NCI-H128 (cell line): ENCODE data around the gene C1R.
"Not testable (repeated sequence)": the region's sequence is repeated elsewhere in the genome, so short reads cannot be mapped to it uniquely, and the experiment has no call there.

Experiments
- DNase-seq: peaks from one replicate; lab custom pipeline; 2025; ENCODE audit not compliant: unreplicated experiment; lab: John Stamatoyannopoulos, UW

Gene C1R

GRCh38 chr12:7039403-7039802 lies 52.8 kb downstream of the C1R start:
- DNase-seq: no peak

GRCh38 chr12:7038591-7038990 lies 53.7 kb downstream of the C1R start:
- DNase-seq: no peak

GRCh38 chr12:7037411-7037810 lies 54.8 kb downstream of the C1R start:
- not testable (repeated sequence) for DNase-seq

GRCh38 chr12:7035463-7035862 lies 56.8 kb downstream of the C1R start:
- DNase-seq: no peak

GRCh38 chr12:7034464-7034863 lies 57.8 kb downstream of the C1R start:
- DNase-seq: no peak

- no peak for DNase-seq
These were observed 59.3 kb downstream of the C1R start for GRCh38 chr12:7032990-7033389.

- DNase-seq: no peak
These were observed 60.9 kb downstream of the C1R start for GRCh38 chr12:7031306-7031705.
